HG03066 (cell line): ENCODE data around the gene TAF5.
"Not testable (repeated sequence)": the region's sequence is repeated elsewhere in the genome, so short reads cannot be mapped to it uniquely, and the experiment has no call there.

Experiments
- ATAC-seq: cut with Tn5 transposase; IDR thresholded peaks from one replicate; pipeline ENCODE4 v1.9.1; 2021; ENCODE audit warnings: low read depth; ENCODE audit not compliant: unreplicated experiment

Gene TAF5

GRCh38 chr10:103397191-103397825, 29.5 kb downstream of the TAF5 start:
- ATAC-seq: no peak

- ATAC-seq: no peak
Measured at GRCh38 chr10:103413564-103413963, 45.8 kb downstream of the TAF5 start.

GRCh38 chr10:103415581-103415980, 47.8 kb downstream of the TAF5 start:
- no peak for ATAC-seq

GRCh38 chr10:103416436-103417147, 48.8 kb downstream of the TAF5 start:
- no peak for ATAC-seq

- ATAC-seq: not testable (repeated sequence)
Measured at GRCh38 chr10:103417148-103417469, 49.3 kb downstream of the TAF5 start.

- no peak for ATAC-seq
Measured at GRCh38 chr10:103417601-103418000, 49.8 kb downstream of the TAF5 start.

GRCh38 chr10:103419101-103419500, 51.3 kb downstream of the TAF5 start:
- no peak for ATAC-seq

GRCh38 chr10:103423748-103424147, 56.0 kb downstream of the TAF5 start:
- ATAC-seq: no peak

- ATAC-seq: no peak
Measured at GRCh38 chr10:103427866-103428265, 60.1 kb downstream of the TAF5 start.

GRCh38 chr10:103428989-103429643, 61.3 kb downstream of the TAF5 start:
- no peak for ATAC-seq

- no peak for ATAC-seq
Measured at GRCh38 chr10:103429647-103430046, 61.9 kb downstream of the TAF5 start.

- no peak for ATAC-seq
Measured at GRCh38 chr10:103431902-103432301, 64.1 kb downstream of the TAF5 start.

GRCh38 chr10:103433858-103434257, 66.1 kb downstream of the TAF5 start:
- no peak for ATAC-seq
